GM12874 (cell line): ENCODE data around the gene MYO6.

ENCODE experiments used
- CTCF ChIP-seq: IDR thresholded peaks from 2 replicates; pipeline ENCODE4 v1.5.1; 2011; ENCODE audit warnings: low read depth, mild to moderate bottlenecking, control low read depth, low read length, moderate library complexity; ENCODE audit not compliant: insufficient read depth

Gene MYO6

GRCh38 chr6:75937846-75938245 is 188.8 kb downstream of the MYO6 start:
- TF ChIP-seq CTCF: no peak

GRCh38 chr6:75940564-75940963 is 191.5 kb downstream of the MYO6 start:
- TF ChIP-seq CTCF: no peak

GRCh38 chr6:75941509-75941908 is 192.5 kb downstream of the MYO6 start:
- no peak for TF ChIP-seq CTCF

GRCh38 chr6:75943381-75943780 is 194.3 kb downstream of the MYO6 start:
- TF ChIP-seq CTCF: no peak

GRCh38 chr6:75946146-75946831 is 197.2 kb downstream of the MYO6 start:
- no peak for TF ChIP-seq CTCF

- TF ChIP-seq CTCF: no peak
These were observed 198.9 kb downstream of the MYO6 start for GRCh38 chr6:75947935-75948334.

- no peak for TF ChIP-seq CTCF
These were observed 203.1 kb downstream of the MYO6 start for GRCh38 chr6:75952128-75952527.
